ENCODE results near the gene IL36RN. TPM values are rescaled to one million over a fixed set of nuclear protein-coding genes. Genes with fewer than 3 reads are reported as not detected.

IL36RN gene
- total and polyA plus RNA-seq, 4 donors: not detected

GRCh38 chr2:113028112-113028511 lies 30.9 kb upstream of the IL36RN start:
- Histone ChIP-seq H3K4me1 (ENCODE audit: control insufficient read depth in 4 of 4, insufficient read depth in 4 of 4, low read length in 3 of 4) (no peaks in the 10 kb centered on the region), H3K9ac (ENCODE audit: low read depth in 1 of 2, low read length in 2 of 2) (no peak overlapping the region), H3K27me3 (ENCODE audit: control insufficient read depth in 4 of 4, insufficient read depth in 4 of 4, low read length in 3 of 4) (peaks cover 0 to 2% (median 0%) of the 10 kb centered on the region in 4 donors), H3K36me3 (ENCODE audit: control insufficient read depth in 4 of 4, insufficient read depth in 3 of 4, low read depth in 1 of 4, low read length in 3 of 4) (no peaks in the 10 kb centered on the region), H3K27ac (ENCODE audit: low read depth in 1 of 2, low read length in 2 of 2) (no peak overlapping the region), H3K9me3 (ENCODE audit: control insufficient read depth in 4 of 4, low read length in 3 of 4) (no peaks in the 10 kb centered on the region), H3K4me3 (ENCODE audit: low read depth in 1 of 3, low read length in 3 of 3) (no peak overlapping the region)
- TF ChIP-seq RXRA (IDR thresholded peaks at IDR 0.05) (no peak), HNF4A (conservative IDR thresholded peaks at IDR 0.05) (no peak), MAX (IDR thresholded peaks at IDR 0.05) (no peak), RAD21 (IDR thresholded peaks at IDR 0.05) (no peak), SP1 (IDR thresholded peaks at IDR 0.05) (no peak), GABPA (IDR thresholded peaks at IDR 0.05 in 1 of 2, conservative IDR thresholded peaks at IDR 0.05 in 1 of 2) (no peak), CTCF (IDR thresholded peaks at IDR 0.05; ENCODE audit: low read depth, low read length, missing input control) (no peak), ZBTB33 (IDR thresholded peaks at IDR 0.05) (no peak), YY1 (IDR thresholded peaks at IDR 0.05) (no peak)
- 12% methylated on average over 1 of the region's 1 CpG for WGBS
- no peak for DNase-seq (ENCODE audit: low spot score)

GRCh38 chr2:113032737-113033136 lies 26.3 kb upstream of the IL36RN start:
- no peaks in the 10 kb centered on the region for H3K36me3 ChIP-seq (ENCODE audit: control insufficient read depth in 4 of 4, insufficient read depth in 3 of 4, low read depth in 1 of 4, low read length in 3 of 4)
- no peaks in the 10 kb centered on the region for H3K9me3 ChIP-seq (ENCODE audit: control insufficient read depth in 4 of 4, low read length in 3 of 4)
- no peak for DNase-seq (ENCODE audit: low spot score)
- no peak overlapping the region for H3K27ac ChIP-seq (ENCODE audit: low read depth in 1 of 2, low read length in 2 of 2)
- no peak overlapping the region for H3K9ac ChIP-seq (ENCODE audit: low read depth in 1 of 2, low read length in 2 of 2)
- TF ChIP-seq EGR1 (IDR thresholded peaks at IDR 0.05; ENCODE audit: low read depth in 2 of 2): no peak
- TF ChIP-seq ATF3 (IDR thresholded peaks at IDR 0.05): no peak
- no peak for TF ChIP-seq HNF4A (conservative IDR thresholded peaks at IDR 0.05)
- no peak for TF ChIP-seq SP1 (IDR thresholded peaks at IDR 0.05)
- TF ChIP-seq ZBTB33 (IDR thresholded peaks at IDR 0.05): no peak
- TF ChIP-seq MAX (IDR thresholded peaks at IDR 0.05): no peak
- TF ChIP-seq JUND (IDR thresholded peaks at IDR 0.05): no peak
- no peak for TF ChIP-seq HNF4G (IDR thresholded peaks at IDR 0.05)
- TF ChIP-seq TAF1 (conservative IDR thresholded peaks at IDR 0.05): no peak
- no peak for TF ChIP-seq YY1 (IDR thresholded peaks at IDR 0.05)
- TF ChIP-seq REST (IDR thresholded peaks at IDR 0.05): no peak
- 79% methylated on average over 1 of the region's 1 CpG for WGBS
- no peaks in the 10 kb centered on the region for H3K27me3 ChIP-seq (ENCODE audit: control insufficient read depth in 4 of 4, insufficient read depth in 4 of 4, low read length in 3 of 4)
- H3K4me1 ChIP-seq (ENCODE audit: control insufficient read depth in 4 of 4, insufficient read depth in 4 of 4, low read length in 3 of 4): no peaks in the 10 kb centered on the region
- H3K4me3 ChIP-seq (ENCODE audit: low read depth in 1 of 3, low read length in 3 of 3): no peak overlapping the region

Measured in liver (tissue), 9 donors.